GM13977 (cell line): ENCODE measurements around the gene VWCE.

Source experiments
- DNase-seq: peaks from one replicate; pipeline ENCODE4 v3.0.0; 2012; ENCODE audit warnings: low spot score
- in situ Hi-C: fragments of 300-500 bp; cut with MboI; formaldehyde crosslinking; loops from one replicate; pipeline ENCODE4 v1.12.0; 2022; ENCODE audit warnings: low sequenced_read_pairs, low pct_unique_long_range_greater_than_20kb, mixed read lengths, inconsistent platforms; ENCODE audit not compliant: unreplicated experiment
- TF ChIP-seq, protein P1 (sequence below): IDR thresholded peaks from 2 replicates; pipeline ENCODE4 v1.5.1; 2012; ENCODE audit warnings: mild to moderate bottlenecking, control low read depth; ENCODE audit not compliant: insufficient read depth; ENCODE audit errors: extremely low read depth, missing control alignments

VWCE gene

DNA sequence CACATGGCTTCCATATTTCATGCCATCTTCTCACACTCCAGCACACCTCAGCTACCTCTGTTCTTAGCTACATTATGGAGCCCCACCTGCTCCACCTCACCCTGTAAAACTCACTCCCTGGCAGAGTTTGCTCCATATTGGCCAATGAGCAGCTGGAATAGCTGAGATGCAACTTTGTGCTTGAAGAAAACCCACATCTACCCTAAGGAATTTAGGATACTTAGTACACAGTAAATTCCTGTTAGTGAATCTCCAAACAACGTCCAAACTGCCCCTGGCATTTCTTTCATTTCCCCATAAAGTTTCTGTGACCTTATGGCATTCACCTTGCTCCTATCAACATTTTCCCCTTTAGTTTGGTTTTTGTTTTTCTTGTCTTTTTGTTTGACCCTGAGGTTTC lies 2.2 kb upstream of the VWCE start:
- in situ Hi-C loops = no loop called here
- TF ChIP-seq, protein P1, sequence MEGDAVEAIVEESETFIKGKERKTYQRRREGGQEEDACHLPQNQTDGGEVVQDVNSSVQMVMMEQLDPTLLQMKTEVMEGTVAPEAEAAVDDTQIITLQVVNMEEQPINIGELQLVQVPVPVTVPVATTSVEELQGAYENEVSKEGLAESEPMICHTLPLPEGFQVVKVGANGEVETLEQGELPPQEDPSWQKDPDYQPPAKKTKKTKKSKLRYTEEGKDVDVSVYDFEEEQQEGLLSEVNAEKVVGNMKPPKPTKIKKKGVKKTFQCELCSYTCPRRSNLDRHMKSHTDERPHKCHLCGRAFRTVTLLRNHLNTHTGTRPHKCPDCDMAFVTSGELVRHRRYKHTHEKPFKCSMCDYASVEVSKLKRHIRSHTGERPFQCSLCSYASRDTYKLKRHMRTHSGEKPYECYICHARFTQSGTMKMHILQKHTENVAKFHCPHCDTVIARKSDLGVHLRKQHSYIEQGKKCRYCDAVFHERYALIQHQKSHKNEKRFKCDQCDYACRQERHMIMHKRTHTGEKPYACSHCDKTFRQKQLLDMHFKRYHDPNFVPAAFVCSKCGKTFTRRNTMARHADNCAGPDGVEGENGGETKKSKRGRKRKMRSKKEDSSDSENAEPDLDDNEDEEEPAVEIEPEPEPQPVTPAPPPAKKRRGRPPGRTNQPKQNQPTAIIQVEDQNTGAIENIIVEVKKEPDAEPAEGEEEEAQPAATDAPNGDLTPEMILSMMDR = no peak
- DNase-seq = no peak

DNA sequence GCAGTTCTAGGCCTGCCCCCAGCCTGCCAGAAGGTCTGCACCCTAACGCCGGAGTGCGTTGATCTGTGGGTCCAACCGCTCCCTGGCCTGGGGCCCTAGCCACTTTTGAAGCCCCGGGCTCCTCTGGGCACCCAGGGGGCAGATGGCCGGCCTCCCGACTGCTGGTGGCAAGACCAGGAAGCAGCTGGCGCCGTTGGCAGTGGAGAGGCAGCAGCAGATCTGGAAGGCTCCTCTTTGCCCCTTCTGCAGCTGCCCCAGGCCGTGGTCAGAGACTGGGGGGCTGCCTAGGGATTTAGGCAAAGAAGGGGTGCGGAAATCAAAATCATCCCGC lies 445 bp upstream of the VWCE start:
- TF ChIP-seq, protein P1 = no peak
- no peak for DNase-seq
- in situ Hi-C loops = no loop called here

DNA sequence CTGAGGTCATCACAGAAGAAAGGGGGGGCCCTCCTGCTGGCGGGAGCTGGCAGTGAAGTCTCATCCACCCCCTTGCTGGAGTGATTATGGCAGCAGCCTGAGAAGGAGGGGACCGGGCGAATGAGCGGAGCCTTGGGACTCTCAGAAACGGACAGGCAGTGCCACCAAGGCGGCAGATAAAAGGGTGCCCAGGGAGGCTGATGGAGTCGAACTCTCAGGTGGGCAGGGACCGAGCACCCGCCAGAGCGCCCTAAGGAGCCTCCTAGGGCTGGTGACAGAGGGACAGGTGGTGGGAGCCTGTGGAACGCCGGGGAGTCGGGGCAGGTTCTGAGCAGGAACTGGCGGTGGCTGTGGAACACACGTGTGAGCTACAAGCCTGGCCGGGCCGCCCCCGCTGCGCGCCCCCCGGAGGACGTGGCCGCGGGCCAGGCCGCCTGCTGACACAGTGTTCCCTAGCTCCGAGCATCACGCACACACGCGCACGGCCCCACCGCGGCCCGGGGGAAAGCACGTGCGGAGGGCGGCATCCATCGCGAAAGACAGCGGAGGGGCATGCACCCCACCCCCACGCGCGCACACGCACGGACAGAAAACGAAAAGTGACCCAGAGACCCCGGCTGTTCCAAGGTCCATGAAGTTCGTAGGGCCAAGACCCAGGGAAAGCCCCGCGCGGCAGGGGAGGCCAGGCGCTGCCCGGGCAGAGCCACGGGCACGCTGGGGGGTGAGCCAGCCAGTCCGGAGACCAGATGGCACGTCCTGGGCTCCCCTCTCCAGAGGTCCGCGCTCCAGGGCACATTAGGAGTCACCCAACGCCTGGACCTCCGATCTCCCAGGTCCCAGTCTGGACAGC lies 1.0 kb downstream of the VWCE start:
- in situ Hi-C loops = no loop called here
- DNase-seq = peak; percentile 73
- TF ChIP-seq, protein P1 = peak; percentile 2

DNA sequence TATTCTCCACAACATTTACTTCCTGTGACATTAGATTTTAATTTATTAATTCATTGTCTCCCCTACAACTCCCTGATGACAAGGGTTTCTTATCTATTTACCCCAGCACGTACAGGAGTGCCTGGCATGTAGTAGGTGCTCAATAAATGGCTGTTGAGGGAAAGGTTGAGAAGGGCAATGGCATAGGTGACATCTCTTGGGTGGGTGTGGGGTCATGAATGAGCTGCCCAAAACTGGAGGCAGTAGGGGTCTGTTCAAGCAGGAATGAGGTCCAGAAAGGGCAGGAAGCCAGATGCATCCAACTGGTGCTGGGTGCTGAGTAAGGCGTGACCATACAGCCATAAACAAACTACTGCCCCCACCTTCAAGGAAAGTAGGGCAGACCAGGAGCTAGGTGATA lies 2.8 kb downstream of the VWCE start:
- TF ChIP-seq, protein P1 = no peak
- no peak for DNase-seq
- in situ Hi-C loops = no loop called here

DNA sequence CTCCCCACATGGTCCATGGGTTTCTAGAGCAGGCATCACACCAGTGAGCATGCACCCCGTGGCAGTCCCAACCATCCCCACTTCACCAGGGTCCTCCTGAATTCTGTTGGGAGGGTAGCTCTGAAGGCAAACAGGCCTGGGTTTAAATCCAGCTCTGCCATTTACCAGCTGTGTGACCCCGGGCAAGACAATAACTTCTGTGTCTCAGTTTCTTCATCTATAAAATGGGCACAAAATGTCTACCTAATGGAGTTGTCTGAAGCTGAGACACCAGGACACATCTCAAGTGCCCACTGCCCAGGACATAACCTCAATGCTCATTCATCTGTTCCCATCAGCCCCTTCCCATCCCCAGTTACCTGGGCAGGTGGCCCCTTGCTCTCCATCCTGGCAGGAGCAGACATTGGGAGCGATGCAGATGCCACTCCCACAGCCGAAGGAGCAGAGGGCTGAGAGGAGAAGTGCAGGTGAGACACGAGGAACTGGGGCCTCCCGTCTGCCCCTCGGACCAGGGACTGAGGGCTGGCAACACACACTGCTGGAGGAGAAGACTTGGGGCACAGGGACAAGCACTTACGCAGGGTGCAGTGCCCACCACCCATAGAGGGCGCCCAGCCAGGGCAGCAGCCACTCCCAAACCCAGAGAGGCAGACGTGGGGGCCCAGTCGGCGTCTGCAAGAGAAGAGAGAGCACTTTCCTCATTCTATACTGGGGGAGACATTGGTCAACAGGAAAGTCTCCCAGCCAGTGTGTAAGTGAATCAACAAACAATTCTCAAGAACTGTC lies 4.0 kb downstream of the VWCE start:
- TF ChIP-seq, protein P1 = peak; percentile 25
- no peak for DNase-seq
- in situ Hi-C loops = no loop called here

DNA sequence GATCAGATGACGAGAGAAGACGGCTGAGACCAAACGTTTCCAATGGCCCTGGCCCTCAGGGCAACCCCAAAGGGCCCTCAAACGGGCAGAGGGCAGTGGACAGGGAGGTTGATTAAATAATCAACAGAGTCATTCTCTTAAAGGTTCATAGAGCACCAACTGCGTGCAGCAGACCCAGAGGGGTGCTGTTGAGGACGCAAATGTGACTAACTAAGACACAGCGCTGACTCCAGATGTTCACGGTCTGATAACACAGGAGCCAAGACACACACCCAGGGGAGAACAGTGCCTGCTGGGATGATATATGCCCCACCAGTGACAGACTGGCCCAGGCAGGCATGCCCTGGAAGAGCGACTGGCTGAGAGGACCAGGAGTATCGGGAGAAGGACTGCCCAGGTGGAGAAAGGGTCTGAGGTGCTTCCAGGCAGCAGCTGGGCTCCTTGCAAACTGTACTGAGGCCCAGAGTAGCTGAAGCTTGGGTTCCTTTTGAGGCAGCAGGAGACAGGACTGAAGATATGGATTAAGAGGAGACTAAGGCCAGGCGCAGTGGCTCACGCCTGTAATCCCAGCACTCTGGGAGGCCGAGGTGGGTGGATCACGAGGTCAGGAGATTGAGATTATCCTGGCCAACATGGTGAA lies 7.7 kb downstream of the VWCE start:
- in situ Hi-C loops = no loop called here
- no peak for DNase-seq
- TF ChIP-seq, protein P1 = no peak
